Measurements from ENCODE around the gene POPDC3. TPM values are rescaled to one million over a fixed set of nuclear protein-coding genes. Genes with fewer than 3 reads are reported as not detected.
A peak's percentile ranks its signal among the peaks of the same experiment; 100 is the strongest.

Gene POPDC3
- total and polyA plus RNA-seq, 2 of the 13 experiments (the other 11 are each of a cell fraction or from before 2014, with no cell fraction given): 0.18 to 0.20 TPM

DNA sequence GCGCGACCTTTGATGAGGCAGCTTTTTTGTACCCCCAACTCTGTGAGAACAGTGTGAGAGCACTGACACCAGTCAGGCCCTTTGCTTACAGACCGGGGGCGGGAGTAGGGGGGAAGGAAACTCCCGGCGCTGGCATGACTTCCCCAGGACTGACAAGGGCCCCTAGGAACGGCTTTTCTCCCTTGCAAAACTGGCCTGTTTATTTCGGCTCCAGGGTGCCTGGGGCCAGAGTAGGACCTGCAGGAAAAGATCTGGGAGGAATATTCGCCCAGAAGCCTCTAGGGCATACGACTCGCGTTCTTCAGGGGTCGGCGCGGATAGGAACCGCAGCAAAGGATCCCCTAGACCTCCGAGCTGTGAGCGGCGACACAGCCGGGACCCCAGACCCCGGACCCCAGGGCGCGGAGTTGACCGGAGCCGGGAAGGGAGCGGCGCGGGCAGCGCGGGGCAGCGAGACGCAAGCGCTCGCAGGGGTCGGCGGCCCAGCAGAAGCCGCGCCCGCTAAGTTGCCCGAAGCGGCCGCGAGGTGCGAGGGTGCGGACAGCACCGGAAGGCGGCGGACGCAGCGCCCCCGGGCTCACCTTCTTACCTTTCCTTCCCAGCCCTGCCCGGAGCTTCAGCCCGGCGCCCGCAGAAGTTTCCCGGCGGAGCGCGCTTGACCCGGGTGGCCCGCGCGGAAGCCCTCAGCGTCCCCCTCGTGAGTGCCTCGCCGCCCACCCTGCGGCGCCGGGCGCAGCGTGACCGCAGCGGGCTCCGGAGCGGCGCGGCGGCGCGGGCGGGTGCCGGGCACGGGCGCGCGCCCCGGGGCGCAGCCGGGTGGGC lies at the start of gene POPDC3 (continued):
- TF ChIP-seq, protein P1, sequence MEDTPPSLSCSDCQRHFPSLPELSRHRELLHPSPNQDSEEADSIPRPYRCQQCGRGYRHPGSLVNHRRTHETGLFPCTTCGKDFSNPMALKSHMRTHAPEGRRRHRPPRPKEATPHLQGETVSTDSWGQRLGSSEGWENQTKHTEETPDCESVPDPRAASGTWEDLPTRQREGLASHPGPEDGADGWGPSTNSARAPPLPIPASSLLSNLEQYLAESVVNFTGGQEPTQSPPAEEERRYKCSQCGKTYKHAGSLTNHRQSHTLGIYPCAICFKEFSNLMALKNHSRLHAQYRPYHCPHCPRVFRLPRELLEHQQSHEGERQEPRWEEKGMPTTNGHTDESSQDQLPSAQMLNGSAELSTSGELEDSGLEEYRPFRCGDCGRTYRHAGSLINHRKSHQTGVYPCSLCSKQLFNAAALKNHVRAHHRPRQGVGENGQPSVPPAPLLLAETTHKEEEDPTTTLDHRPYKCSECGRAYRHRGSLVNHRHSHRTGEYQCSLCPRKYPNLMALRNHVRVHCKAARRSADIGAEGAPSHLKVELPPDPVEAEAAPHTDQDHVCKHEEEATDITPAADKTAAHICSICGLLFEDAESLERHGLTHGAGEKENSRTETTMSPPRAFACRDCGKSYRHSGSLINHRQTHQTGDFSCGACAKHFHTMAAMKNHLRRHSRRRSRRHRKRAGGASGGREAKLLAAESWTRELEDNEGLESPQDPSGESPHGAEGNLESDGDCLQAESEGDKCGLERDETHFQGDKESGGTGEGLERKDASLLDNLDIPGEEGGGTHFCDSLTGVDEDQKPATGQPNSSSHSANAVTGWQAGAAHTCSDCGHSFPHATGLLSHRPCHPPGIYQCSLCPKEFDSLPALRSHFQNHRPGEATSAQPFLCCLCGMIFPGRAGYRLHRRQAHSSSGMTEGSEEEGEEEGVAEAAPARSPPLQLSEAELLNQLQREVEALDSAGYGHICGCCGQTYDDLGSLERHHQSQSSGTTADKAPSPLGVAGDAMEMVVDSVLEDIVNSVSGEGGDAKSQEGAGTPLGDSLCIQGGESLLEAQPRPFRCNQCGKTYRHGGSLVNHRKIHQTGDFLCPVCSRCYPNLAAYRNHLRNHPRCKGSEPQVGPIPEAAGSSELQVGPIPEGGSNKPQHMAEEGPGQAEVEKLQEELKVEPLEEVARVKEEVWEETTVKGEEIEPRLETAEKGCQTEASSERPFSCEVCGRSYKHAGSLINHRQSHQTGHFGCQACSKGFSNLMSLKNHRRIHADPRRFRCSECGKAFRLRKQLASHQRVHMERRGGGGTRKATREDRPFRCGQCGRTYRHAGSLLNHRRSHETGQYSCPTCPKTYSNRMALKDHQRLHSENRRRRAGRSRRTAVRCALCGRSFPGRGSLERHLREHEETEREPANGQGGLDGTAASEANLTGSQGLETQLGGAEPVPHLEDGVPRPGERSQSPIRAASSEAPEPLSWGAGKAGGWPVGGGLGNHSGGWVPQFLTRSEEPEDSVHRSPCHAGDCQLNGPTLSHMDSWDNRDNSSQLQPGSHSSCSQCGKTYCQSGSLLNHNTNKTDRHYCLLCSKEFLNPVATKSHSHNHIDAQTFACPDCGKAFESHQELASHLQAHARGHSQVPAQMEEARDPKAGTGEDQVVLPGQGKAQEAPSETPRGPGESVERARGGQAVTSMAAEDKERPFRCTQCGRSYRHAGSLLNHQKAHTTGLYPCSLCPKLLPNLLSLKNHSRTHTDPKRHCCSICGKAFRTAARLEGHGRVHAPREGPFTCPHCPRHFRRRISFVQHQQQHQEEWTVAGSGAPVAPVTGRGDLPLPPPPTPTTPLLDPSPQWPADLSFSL (CRISPR knock-in tag; IDR thresholded peaks at IDR 0.05): no peak
- peak; percentile 52; the same call in 1 of the 2 replicates for TF ChIP-seq MTF2 (CRISPR knock-in tag; IDR thresholded peaks at IDR 0.05; ENCODE audit: borderline replicate concordance)
- peak; percentile 26; the same call in 1 of the 2 replicates for TF ChIP-seq ZNF703 (CRISPR knock-in tag; IDR thresholded peaks at IDR 0.05; ENCODE audit: borderline replicate concordance)
- TF ChIP-seq DPF2 (CRISPR knock-in tag; IDR thresholded peaks at IDR 0.05; ENCODE audit: borderline replicate concordance, low read depth): no peak
- TF ChIP-seq FOXK2 (IDR thresholded peaks at IDR 0.05): no peak
- TF ChIP-seq, protein P2, sequence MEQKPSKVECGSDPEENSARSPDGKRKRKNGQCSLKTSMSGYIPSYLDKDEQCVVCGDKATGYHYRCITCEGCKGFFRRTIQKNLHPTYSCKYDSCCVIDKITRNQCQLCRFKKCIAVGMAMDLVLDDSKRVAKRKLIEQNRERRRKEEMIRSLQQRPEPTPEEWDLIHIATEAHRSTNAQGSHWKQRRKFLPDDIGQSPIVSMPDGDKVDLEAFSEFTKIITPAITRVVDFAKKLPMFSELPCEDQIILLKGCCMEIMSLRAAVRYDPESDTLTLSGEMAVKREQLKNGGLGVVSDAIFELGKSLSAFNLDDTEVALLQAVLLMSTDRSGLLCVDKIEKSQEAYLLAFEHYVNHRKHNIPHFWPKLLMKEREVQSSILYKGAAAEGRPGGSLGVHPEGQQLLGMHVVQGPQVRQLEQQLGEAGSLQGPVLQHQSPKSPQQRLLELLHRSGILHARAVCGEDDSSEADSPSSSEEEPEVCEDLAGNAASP (CRISPR knock-in tag; IDR thresholded peaks at IDR 0.05; ENCODE audit: borderline replicate concordance): no peak
- TF ChIP-seq ZNF224 (CRISPR knock-in tag; IDR thresholded peaks at IDR 0.05): no peak
- TF ChIP-seq, protein P3, sequence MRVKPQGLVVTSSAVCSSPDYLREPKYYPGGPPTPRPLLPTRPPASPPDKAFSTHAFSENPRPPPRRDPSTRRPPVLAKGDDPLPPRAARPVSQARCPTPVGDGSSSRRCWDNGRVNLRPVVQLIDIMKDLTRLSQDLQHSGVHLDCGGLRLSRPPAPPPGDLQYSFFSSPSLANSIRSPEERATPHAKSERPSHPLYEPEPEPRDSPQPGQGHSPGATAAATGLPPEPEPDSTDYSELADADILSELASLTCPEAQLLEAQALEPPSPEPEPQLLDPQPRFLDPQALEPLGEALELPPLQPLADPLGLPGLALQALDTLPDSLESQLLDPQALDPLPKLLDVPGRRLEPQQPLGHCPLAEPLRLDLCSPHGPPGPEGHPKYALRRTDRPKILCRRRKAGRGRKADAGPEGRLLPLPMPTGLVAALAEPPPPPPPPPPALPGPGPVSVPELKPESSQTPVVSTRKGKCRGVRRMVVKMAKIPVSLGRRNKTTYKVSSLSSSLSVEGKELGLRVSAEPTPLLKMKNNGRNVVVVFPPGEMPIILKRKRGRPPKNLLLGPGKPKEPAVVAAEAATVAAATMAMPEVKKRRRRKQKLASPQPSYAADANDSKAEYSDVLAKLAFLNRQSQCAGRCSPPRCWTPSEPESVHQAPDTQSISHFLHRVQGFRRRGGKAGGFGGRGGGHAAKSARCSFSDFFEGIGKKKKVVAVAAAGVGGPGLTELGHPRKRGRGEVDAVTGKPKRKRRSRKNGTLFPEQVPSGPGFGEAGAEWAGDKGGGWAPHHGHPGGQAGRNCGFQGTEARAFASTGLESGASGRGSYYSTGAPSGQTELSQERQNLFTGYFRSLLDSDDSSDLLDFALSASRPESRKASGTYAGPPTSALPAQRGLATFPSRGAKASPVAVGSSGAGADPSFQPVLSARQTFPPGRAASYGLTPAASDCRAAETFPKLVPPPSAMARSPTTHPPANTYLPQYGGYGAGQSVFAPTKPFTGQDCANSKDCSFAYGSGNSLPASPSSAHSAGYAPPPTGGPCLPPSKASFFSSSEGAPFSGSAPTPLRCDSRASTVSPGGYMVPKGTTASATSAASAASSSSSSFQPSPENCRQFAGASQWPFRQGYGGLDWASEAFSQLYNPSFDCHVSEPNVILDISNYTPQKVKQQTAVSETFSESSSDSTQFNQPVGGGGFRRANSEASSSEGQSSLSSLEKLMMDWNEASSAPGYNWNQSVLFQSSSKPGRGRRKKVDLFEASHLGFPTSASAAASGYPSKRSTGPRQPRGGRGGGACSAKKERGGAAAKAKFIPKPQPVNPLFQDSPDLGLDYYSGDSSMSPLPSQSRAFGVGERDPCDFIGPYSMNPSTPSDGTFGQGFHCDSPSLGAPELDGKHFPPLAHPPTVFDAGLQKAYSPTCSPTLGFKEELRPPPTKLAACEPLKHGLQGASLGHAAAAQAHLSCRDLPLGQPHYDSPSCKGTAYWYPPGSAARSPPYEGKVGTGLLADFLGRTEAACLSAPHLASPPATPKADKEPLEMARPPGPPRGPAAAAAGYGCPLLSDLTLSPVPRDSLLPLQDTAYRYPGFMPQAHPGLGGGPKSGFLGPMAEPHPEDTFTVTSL (CRISPR knock-in tag; IDR thresholded peaks at IDR 0.05; ENCODE audit: borderline replicate concordance): no peak
- TF ChIP-seq ZNF777 (CRISPR knock-in tag; IDR thresholded peaks at IDR 0.05): peak; percentile 93
- TF ChIP-seq, protein P4, sequence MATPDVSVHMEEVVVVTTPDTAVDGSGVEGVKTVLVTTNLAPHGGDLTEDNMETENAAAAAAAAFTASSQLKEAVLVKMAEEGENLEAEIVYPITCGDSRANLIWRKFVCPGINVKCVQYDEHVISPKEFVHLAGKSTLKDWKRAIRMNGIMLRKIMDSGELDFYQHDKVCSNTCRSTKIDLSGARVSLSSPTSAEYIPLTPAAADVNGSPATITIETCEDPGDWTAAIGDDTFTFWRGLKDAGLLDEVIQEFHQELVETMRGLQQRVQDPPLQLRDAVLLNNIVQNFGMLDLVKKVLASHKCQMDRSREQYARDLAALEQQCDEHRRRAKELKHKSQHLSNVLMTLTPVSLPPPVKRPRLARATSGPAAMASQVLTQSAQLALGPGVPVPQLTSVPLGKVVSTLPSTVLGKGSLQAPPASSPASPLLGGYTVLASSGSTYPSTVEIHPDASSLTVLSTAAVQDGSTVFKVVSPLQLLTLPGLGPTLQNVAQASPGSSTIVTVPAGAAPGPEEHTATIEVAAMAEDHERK (CRISPR knock-in tag; IDR thresholded peaks at IDR 0.05; ENCODE audit: low read depth): no peak
- no peak for TF ChIP-seq ZNF3 (CRISPR knock-in tag; IDR thresholded peaks at IDR 0.05)
